IPS DF 6.9 (cell line): ENCODE data around the gene SREBF1.

Experiments used
- DNase-seq: peaks from one replicate; pipeline ENCODE4 v3.0.0-alpha.2; 2013; ENCODE audit warnings: low read depth, low spot score
- H3K27ac ChIP-seq: one replicate; pipeline ENCODE4 v1.5.1; 2013; ENCODE audit warnings: low read length, control low read depth
- H3K27me3 ChIP-seq: 2 replicates; pipeline ENCODE4 v1.6.1; 2013; ENCODE audit warnings: mild to moderate bottlenecking, low read length; ENCODE audit not compliant: control insufficient read depth, insufficient read depth
- H3K36me3 ChIP-seq: 2 replicates; pipeline ENCODE4 v1.6.1; 2013; ENCODE audit warnings: low read length; ENCODE audit not compliant: control insufficient read depth, insufficient read depth
- H3K4me1 ChIP-seq: 2 replicates; pipeline ENCODE4 v1.6.1; 2013; ENCODE audit warnings: low read length; ENCODE audit not compliant: control insufficient read depth, insufficient read depth
- H3K4me3 ChIP-seq: 2 replicates; pipeline ENCODE4 v1.5.1; 2013; ENCODE audit warnings: mild to moderate bottlenecking, low read length
- H3K9me3 ChIP-seq: 2 replicates; pipeline ENCODE4 v1.6.1; 2013; ENCODE audit warnings: low read length, inconsistent platforms; ENCODE audit not compliant: control insufficient read depth, insufficient read depth
- WGBS: extraction: QIAGEN DNeasy Blood & Tissue Kit; methylation state at CpG from one replicate; pipeline ENCODE4 v1.1.7; 2013; ENCODE audit warnings: mixed read lengths, missing lambda C conversion rate; ENCODE audit not compliant: insufficient read length, insufficient coverage; 5-methylcytosine and 5-hydroxymethylcytosine counted together

The SREBF1 gene

GRCh38 chr17:17847726-17848125 is 10.9 kb upstream of the SREBF1 start:
- H3K4me1 ChIP-seq: peaks cover 3% of the 10 kb centered on the region; the same call in 1 of the 2 replicates
- DNase-seq: no peak
- no peak overlapping the region for H3K27ac ChIP-seq

DNA sequence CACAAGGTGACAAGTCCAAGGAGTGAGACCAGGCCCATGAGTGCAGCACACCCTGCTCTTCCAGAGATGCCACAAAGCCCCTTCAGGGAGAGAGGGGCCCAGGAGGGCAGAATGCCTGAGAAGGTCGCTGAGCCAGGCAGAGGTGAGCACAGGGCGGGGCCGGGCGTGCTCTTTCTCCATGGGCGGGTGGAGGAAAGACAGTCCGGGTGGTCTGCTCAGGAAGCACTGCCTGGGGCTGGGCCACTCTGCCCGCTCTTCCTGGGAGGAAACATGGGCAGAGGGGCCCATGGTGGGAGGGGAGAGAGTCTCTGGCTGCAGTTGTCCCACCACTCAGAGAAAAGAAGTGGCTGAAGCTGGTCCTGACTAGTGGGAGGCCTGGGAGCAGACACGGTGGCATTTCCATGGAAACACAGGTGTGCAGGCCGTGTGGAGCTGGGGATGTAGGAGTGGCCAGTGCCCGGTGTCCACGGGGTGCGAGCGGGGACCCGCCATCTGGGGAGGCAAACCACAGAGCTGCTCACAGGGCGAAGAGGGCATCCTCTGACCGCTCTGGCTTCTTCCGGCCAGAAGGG is 10.4 kb upstream of the SREBF1 start:
- H3K4me3 ChIP-seq: no peak overlapping the region
- no peak overlapping the region for H3K27ac ChIP-seq
- H3K36me3 ChIP-seq: no peaks in the 10 kb centered on the region; the same call in 1 of the 2 replicates
- WGBS: no CpG with 5 or more reads among the region's 17 CpGs
- DNase-seq: no peak
- H3K9me3 ChIP-seq: no peaks in the 10 kb centered on the region
- H3K4me1 ChIP-seq: peaks cover 3% of the 10 kb centered on the region; the same call in 1 of the 2 replicates
- no peaks in the 10 kb centered on the region for H3K27me3 ChIP-seq

More at GRCh38 chr17:17847726-17848125, 10.9 kb upstream of the SREBF1 start:
- Histone ChIP-seq H3K4me3 (no peak overlapping the region), H3K27me3 (no peaks in the 10 kb centered on the region), H3K36me3 (no peaks in the 10 kb centered on the region; the same call in 1 of the 2 replicates), H3K9me3 (no peaks in the 10 kb centered on the region)
- WGBS: no CpG with 5 or more reads among the region's 5 CpGs

- H3K36me3 ChIP-seq: no peaks in the 10 kb centered on the region; the same call in 1 of the 2 replicates
- H3K27ac ChIP-seq: no peak overlapping the region
- H3K4me1 ChIP-seq: peaks cover 3% of the 10 kb centered on the region; the same call in 1 of the 2 replicates
- no peaks in the 10 kb centered on the region for H3K27me3 ChIP-seq
- WGBS: no CpG with 5 or more reads among the region's 8 CpGs
- no peak for DNase-seq
- no peak overlapping the region for H3K4me3 ChIP-seq
- H3K9me3 ChIP-seq: no peaks in the 10 kb centered on the region
Measured at GRCh38 chr17:17846645-17847044, 9.9 kb upstream of the SREBF1 start.

DNA sequence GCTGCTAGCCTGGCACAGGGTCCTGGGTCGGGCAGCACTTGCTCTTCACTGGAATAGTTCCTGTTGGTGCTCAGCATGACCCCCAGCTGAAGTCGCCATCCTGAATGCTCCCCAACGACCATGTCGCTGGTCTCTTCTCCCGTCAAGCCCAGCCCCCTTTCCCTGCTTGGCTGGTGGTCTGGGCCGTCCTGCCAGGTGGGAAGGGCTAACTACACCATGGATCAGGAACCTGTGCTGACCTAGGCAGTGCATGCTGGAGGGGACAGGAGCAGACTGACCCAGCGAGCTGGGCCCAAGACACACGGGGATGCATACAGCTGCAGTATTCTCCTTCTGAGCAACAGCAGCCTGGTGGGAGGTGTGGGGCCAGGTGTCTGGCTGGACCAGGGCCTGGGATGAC is 9.2 kb upstream of the SREBF1 start:
- H3K27ac ChIP-seq: no peak overlapping the region

GRCh38 chr17:17845046-17845775 is 8.4 kb upstream of the SREBF1 start:
- no peak overlapping the region for H3K4me3 ChIP-seq
- no CpG with 5 or more reads among the region's 13 CpGs for WGBS
- DNase-seq: no peak
- no peaks in the 10 kb centered on the region; the same call in 1 of the 2 replicates for H3K36me3 ChIP-seq
- H3K27me3 ChIP-seq: no peaks in the 10 kb centered on the region
- H3K4me1 ChIP-seq: peaks cover 10% of the 10 kb centered on the region; the same call in 1 of the 2 replicates
- no peak overlapping the region for H3K27ac ChIP-seq
- H3K9me3 ChIP-seq: no peaks in the 10 kb centered on the region

More for the DNA sequence above, 9.2 kb upstream of the SREBF1 start:
- peaks cover 6% of the 10 kb centered on the region; the same call in 1 of the 2 replicates for H3K4me1 ChIP-seq
- H3K36me3 ChIP-seq: no peaks in the 10 kb centered on the region; the same call in 1 of the 2 replicates
- no peaks in the 10 kb centered on the region for H3K27me3 ChIP-seq
- WGBS: no CpG with 5 or more reads among the region's 8 CpGs
- H3K4me3 ChIP-seq: no peak overlapping the region
- no peak for DNase-seq
- no peaks in the 10 kb centered on the region for H3K9me3 ChIP-seq

GRCh38 chr17:17844500-17844899 is 7.7 kb upstream of the SREBF1 start:
- no peaks in the 10 kb centered on the region for H3K9me3 ChIP-seq
- H3K4me3 ChIP-seq: no peak overlapping the region
- no peaks in the 10 kb centered on the region for H3K27me3 ChIP-seq
- H3K36me3 ChIP-seq: no peaks in the 10 kb centered on the region; the same call in 1 of the 2 replicates
- H3K4me1 ChIP-seq: peaks cover 12% of the 10 kb centered on the region; the same call in 1 of the 2 replicates
- no peak overlapping the region for H3K27ac ChIP-seq
- no peak for DNase-seq
- WGBS: no CpG with 5 or more reads among the region's 6 CpGs

- H3K27ac ChIP-seq: no peak overlapping the region
- H3K9me3 ChIP-seq: no peaks in the 10 kb centered on the region
- no peak for DNase-seq
- no peak overlapping the region for H3K4me3 ChIP-seq
- H3K36me3 ChIP-seq: no peaks in the 10 kb centered on the region; the same call in 1 of the 2 replicates
- no CpG with 5 or more reads among the region's 7 CpGs for WGBS
- peaks cover 14% of the 10 kb centered on the region; the same call in 1 of the 2 replicates for H3K4me1 ChIP-seq
- no peaks in the 10 kb centered on the region for H3K27me3 ChIP-seq
Measured at GRCh38 chr17:17844079-17844478, 7.3 kb upstream of the SREBF1 start.

GRCh38 chr17:17843096-17843495 is 6.3 kb upstream of the SREBF1 start:
- Histone ChIP-seq H3K4me3 (no peak overlapping the region), H3K27me3 (no peaks in the 10 kb centered on the region), H3K9me3 (no peaks in the 10 kb centered on the region), H3K4me1 (peaks cover 15% of the 10 kb centered on the region; the same call in 1 of the 2 replicates), H3K27ac (no peak overlapping the region), H3K36me3 (no peaks in the 10 kb centered on the region; the same call in 1 of the 2 replicates)
- no CpG with 5 or more reads among the region's 4 CpGs for WGBS
- no peak for DNase-seq

- no CpG with 5 or more reads among the region's 9 CpGs for WGBS
- H3K9me3 ChIP-seq: no peaks in the 10 kb centered on the region
- H3K27me3 ChIP-seq: no peaks in the 10 kb centered on the region
- DNase-seq: no peak
- H3K4me1 ChIP-seq: peaks cover 21% of the 10 kb centered on the region; the same call in 1 of the 2 replicates
- no peak overlapping the region for H3K4me3 ChIP-seq
- no peaks in the 10 kb centered on the region; the same call in 1 of the 2 replicates for H3K36me3 ChIP-seq
- H3K27ac ChIP-seq: no peak overlapping the region
Measured at GRCh38 chr17:17842111-17842876, 5.5 kb upstream of the SREBF1 start.

GRCh38 chr17:17841601-17842025 is 4.8 kb upstream of the SREBF1 start:
- Histone ChIP-seq H3K9me3 (no peaks in the 10 kb centered on the region), H3K36me3 (no peaks in the 10 kb centered on the region; the same call in 1 of the 2 replicates), H3K27ac (no peak overlapping the region), H3K27me3 (no peaks in the 10 kb centered on the region), H3K4me1 (peaks cover 21% of the 10 kb centered on the region; the same call in 1 of the 2 replicates), H3K4me3 (no peak overlapping the region)
- no CpG with 5 or more reads among the region's 1 CpG for WGBS
- DNase-seq: no peak
